ENCODE data around the gene HAL. TPM values are rescaled to one million over a fixed set of nuclear protein-coding genes. Genes with fewer than 3 reads are reported as not detected.
"Not testable (repeated sequence)": the region's sequence is repeated elsewhere in the genome, so short reads cannot be mapped to it uniquely, and the experiment has no call there.

HAL gene
- total RNA-seq, 3 donors from 2014 or later, result 1.1 to 1.3 (median 1.2) TPM

GRCh38 chr12:95974358-95974757 is 21.8 kb downstream of the HAL start:
- ATAC-seq, result no peak
- Mint-ChIP-seq H3K9me3 (no peaks in the 10 kb centered on the region), H3K4me3 (no peak overlapping the region), H3K36me3 (ENCODE audit: insufficient read depth) (no peaks in the 10 kb centered on the region), H3K4me1 (ENCODE audit: low read depth) (no peaks in the 10 kb centered on the region), H3K27me3 (ENCODE audit: low read depth) (no peaks in the 10 kb centered on the region)
- no peak for DNase-seq

- no peak for ATAC-seq
Measured at GRCh38 chr12:95972832-95973456, 23.2 kb downstream of the HAL start.

GRCh38 chr12:95970905-95971304 is 25.2 kb downstream of the HAL start:
- no peak for ATAC-seq
- H3K4me3 Mint-ChIP-seq, result no peak overlapping the region
- H3K36me3 Mint-ChIP-seq (ENCODE audit: insufficient read depth), result peaks cover 7% of the 10 kb centered on the region
- no peak for DNase-seq
- H3K9me3 Mint-ChIP-seq, result no peaks in the 10 kb centered on the region
- no peaks in the 10 kb centered on the region for H3K27me3 Mint-ChIP-seq (ENCODE audit: low read depth)
- no peaks in the 10 kb centered on the region for H3K4me1 Mint-ChIP-seq (ENCODE audit: low read depth)

More at GRCh38 chr12:95972832-95973456, 23.2 kb downstream of the HAL start:
- Mint-ChIP-seq H3K36me3 (ENCODE audit: insufficient read depth) (no peaks in the 10 kb centered on the region), H3K9me3 (no peaks in the 10 kb centered on the region), H3K27me3 (ENCODE audit: low read depth) (no peaks in the 10 kb centered on the region), H3K4me3 (no peak overlapping the region), H3K4me1 (ENCODE audit: low read depth) (no peaks in the 10 kb centered on the region)
- DNase-seq, result no peak

- H3K36me3 Mint-ChIP-seq (ENCODE audit: insufficient read depth); DNase-seq; H3K27me3 Mint-ChIP-seq (ENCODE audit: low read depth); H3K4me1 Mint-ChIP-seq (ENCODE audit: low read depth); ATAC-seq; H3K4me3 Mint-ChIP-seq; H3K9me3 Mint-ChIP-seq: not testable (repeated sequence)
Measured at GRCh38 chr12:95969116-95969515, 27.0 kb downstream of the HAL start.

- H3K9me3 Mint-ChIP-seq, result no peaks in the 10 kb centered on the region
- no peak for DNase-seq
- H3K36me3 Mint-ChIP-seq (ENCODE audit: insufficient read depth), result peaks cover 10% of the 10 kb centered on the region
- ATAC-seq, result no peak
- H3K27me3 Mint-ChIP-seq (ENCODE audit: low read depth), result no peaks in the 10 kb centered on the region
- no peak overlapping the region for H3K4me3 Mint-ChIP-seq
- H3K4me1 Mint-ChIP-seq (ENCODE audit: low read depth), result no peaks in the 10 kb centered on the region
Measured at GRCh38 chr12:95967301-95967700, 28.8 kb downstream of the HAL start.

GRCh38 chr12:95966287-95966870 is 29.8 kb downstream of the HAL start:
- ATAC-seq (no peak), DNase-seq (no peak)
- Mint-ChIP-seq H3K27me3 (ENCODE audit: low read depth) (no peaks in the 10 kb centered on the region), H3K4me1 (ENCODE audit: low read depth) (no peaks in the 10 kb centered on the region), H3K36me3 (ENCODE audit: insufficient read depth) (peaks cover 10% of the 10 kb centered on the region), H3K4me3 (no peak overlapping the region), H3K9me3 (no peaks in the 10 kb centered on the region)

- H3K36me3 Mint-ChIP-seq (ENCODE audit: insufficient read depth), result peaks cover 10% of the 10 kb centered on the region
- no peaks in the 10 kb centered on the region for H3K9me3 Mint-ChIP-seq
- H3K27me3 Mint-ChIP-seq (ENCODE audit: low read depth), result no peaks in the 10 kb centered on the region
- no peak for ATAC-seq
- H3K4me1 Mint-ChIP-seq (ENCODE audit: low read depth), result no peaks in the 10 kb centered on the region
- no peak for DNase-seq
- no peak overlapping the region for H3K4me3 Mint-ChIP-seq
Measured at GRCh38 chr12:95963096-95963495, 33.0 kb downstream of the HAL start.

GRCh38 chr12:95962222-95962621 is 33.9 kb downstream of the HAL start:
- H3K4me1 Mint-ChIP-seq (ENCODE audit: low read depth), result no peaks in the 10 kb centered on the region
- H3K36me3 Mint-ChIP-seq (ENCODE audit: insufficient read depth), result peaks cover 10% of the 10 kb centered on the region
- no peaks in the 10 kb centered on the region for H3K9me3 Mint-ChIP-seq
- H3K27me3 Mint-ChIP-seq (ENCODE audit: low read depth), result no peaks in the 10 kb centered on the region
- no peak for ATAC-seq
- H3K4me3 Mint-ChIP-seq, result no peak overlapping the region
- DNase-seq, result no peak

- peaks cover 6% of the 10 kb centered on the region for H3K36me3 Mint-ChIP-seq (ENCODE audit: insufficient read depth)
Measured at GRCh38 chr12:95960241-95960640, 35.9 kb downstream of the HAL start.

GRCh38 chr12:95959107-95959506 is 37.0 kb downstream of the HAL start:
- peaks cover 3% of the 10 kb centered on the region for H3K36me3 Mint-ChIP-seq (ENCODE audit: insufficient read depth)
- no peaks in the 10 kb centered on the region for H3K4me1 Mint-ChIP-seq (ENCODE audit: low read depth)
- no peak for ATAC-seq
- no peak for DNase-seq
- no peaks in the 10 kb centered on the region for H3K9me3 Mint-ChIP-seq
- no peak overlapping the region for H3K4me3 Mint-ChIP-seq
- no peaks in the 10 kb centered on the region for H3K27me3 Mint-ChIP-seq (ENCODE audit: low read depth)

More at GRCh38 chr12:95960241-95960640, 35.9 kb downstream of the HAL start:
- no peak for DNase-seq
- H3K4me3 Mint-ChIP-seq, result no peak overlapping the region
- no peak for ATAC-seq
- no peaks in the 10 kb centered on the region for H3K9me3 Mint-ChIP-seq
- H3K4me1 Mint-ChIP-seq (ENCODE audit: low read depth), result no peaks in the 10 kb centered on the region
- no peaks in the 10 kb centered on the region for H3K27me3 Mint-ChIP-seq (ENCODE audit: low read depth)

- Mint-ChIP-seq H3K36me3 (ENCODE audit: insufficient read depth) (peaks cover 3% of the 10 kb centered on the region), H3K4me1 (ENCODE audit: low read depth) (no peaks in the 10 kb centered on the region), H3K4me3 (no peak overlapping the region), H3K9me3 (no peaks in the 10 kb centered on the region), H3K27me3 (ENCODE audit: low read depth) (peaks cover 1% of the 10 kb centered on the region)
- ATAC-seq (no peak), DNase-seq (no peak)
Measured at GRCh38 chr12:95956557-95957145, 39.5 kb downstream of the HAL start.

GRCh38 chr12:95955549-95956159 is 40.5 kb downstream of the HAL start:
- H3K4me1 Mint-ChIP-seq (ENCODE audit: low read depth), result no peaks in the 10 kb centered on the region
- H3K27me3 Mint-ChIP-seq (ENCODE audit: low read depth), result peaks cover 5% of the 10 kb centered on the region
- no peak overlapping the region for H3K4me3 Mint-ChIP-seq
- H3K36me3 Mint-ChIP-seq (ENCODE audit: insufficient read depth), result peaks cover 3% of the 10 kb centered on the region
- H3K9me3 Mint-ChIP-seq, result no peaks in the 10 kb centered on the region
- ATAC-seq (no peak), DNase-seq (no peak)

- Mint-ChIP-seq H3K9me3 (no peaks in the 10 kb centered on the region), H3K36me3 (ENCODE audit: insufficient read depth) (peaks cover 3% of the 10 kb centered on the region), H3K4me3 (no peak overlapping the region), H3K27me3 (ENCODE audit: low read depth) (peaks cover 5% of the 10 kb centered on the region), H3K4me1 (ENCODE audit: low read depth) (no peaks in the 10 kb centered on the region)
- DNase-seq, result no peak
- no peak for ATAC-seq
Measured at GRCh38 chr12:95953000-95953399, 43.1 kb downstream of the HAL start.

- Mint-ChIP-seq H3K4me3 (no peak overlapping the region), H3K27me3 (ENCODE audit: low read depth) (peaks cover 5% of the 10 kb centered on the region), H3K36me3 (ENCODE audit: insufficient read depth) (peaks cover 3% of the 10 kb centered on the region), H3K4me1 (ENCODE audit: low read depth) (no peaks in the 10 kb centered on the region), H3K9me3 (no peaks in the 10 kb centered on the region)
- DNase-seq (no peak), ATAC-seq (no peak)
Measured at GRCh38 chr12:95951515-95951914, 44.6 kb downstream of the HAL start.
